HepG2 (cell line): ENCODE data around the gene WIPF2.

Experiments
- BHLHE40 ChIP-seq: IDR thresholded peaks from 2 replicates; pipeline ENCODE4 v1.6.1; 2011; ENCODE audit warnings: low read length, improper control_type of control experiment
- CTCF ChIP-seq: sonication (generic); formaldehyde crosslinking; IDR thresholded peaks from 2 replicates; pipeline ENCODE4 v1.5.0; 2020; ENCODE audit warnings: mild to moderate bottlenecking, missing genetic modification reagents, moderate library complexity
- FOXJ3 ChIP-seq: sonication (generic); formaldehyde crosslinking; IDR thresholded peaks from 2 replicates; pipeline ENCODE4 v1.4.0; 2020; ENCODE audit warnings: missing genetic modification reagents, mild to moderate bottlenecking, borderline replicate concordance
- ZSCAN31 ChIP-seq: sonication (generic); formaldehyde crosslinking; IDR thresholded peaks from 2 replicates; pipeline ENCODE4 v1.5.0; 2020; ENCODE audit warnings: low read depth, mild to moderate bottlenecking, missing genetic modification reagents

- TF ChIP-seq ZSCAN31 (CRISPR knock-in tag), result peak; percentile 78
- no peak for TF ChIP-seq FOXJ3 (CRISPR knock-in tag)
- no peak; the same call in 1 of the 2 replicates for TF ChIP-seq CTCF (CRISPR knock-in tag)
- TF ChIP-seq BHLHE40, result peak; percentile 27; the same call in 1 of the 2 replicates
Observed at GRCh38 chr17:40309031-40309948, 90.2 kb downstream of the WIPF2 start, which contains the start of gene RARA.
